ENCODE measurements around the gene DTNA.
"Not testable (repeated sequence)": the region's sequence is repeated elsewhere in the genome, so short reads cannot be mapped to it uniquely, and the experiment has no call there.

The DTNA gene

GRCh38 chr18:34901299-34901698, 191.2 kb downstream of the DTNA start:
- DNase-seq (ENCODE audit: low read depth): no peak

- DNase-seq (ENCODE audit: low read depth): no peak
Observed at GRCh38 chr18:34904994-34905393, 194.9 kb downstream of the DTNA start.

GRCh38 chr18:34906985-34907384, 196.9 kb downstream of the DTNA start:
- not testable (repeated sequence) for DNase-seq (ENCODE audit: low read depth)

GRCh38 chr18:34909637-34910364, 199.7 kb downstream of the DTNA start:
- no peak for DNase-seq (ENCODE audit: low read depth)

GRCh38 chr18:34911081-34911480, 201.0 kb downstream of the DTNA start:
- DNase-seq (ENCODE audit: low read depth): no peak

GRCh38 chr18:34911661-34912384, 201.7 kb downstream of the DTNA start:
- no peak for DNase-seq (ENCODE audit: low read depth)

GRCh38 chr18:34913837-34914661, 204.0 kb downstream of the DTNA start:
- no peak for DNase-seq (ENCODE audit: low read depth)

- no peak for DNase-seq (ENCODE audit: low read depth)
Observed at GRCh38 chr18:34915046-34915445, 204.9 kb downstream of the DTNA start.

GRCh38 chr18:34916539-34916938, 206.4 kb downstream of the DTNA start:
- not testable (repeated sequence) for DNase-seq (ENCODE audit: low read depth)

GRCh38 chr18:34918856-34919255, 208.8 kb downstream of the DTNA start:
- no peak for DNase-seq (ENCODE audit: low read depth)

- no peak for DNase-seq (ENCODE audit: low read depth)
Observed at GRCh38 chr18:34921226-34921625, 211.1 kb downstream of the DTNA start.

- DNase-seq (ENCODE audit: low read depth): no peak
Observed at GRCh38 chr18:34921811-34922385, 211.8 kb downstream of the DTNA start.

GRCh38 chr18:34922594-34922993, 212.5 kb downstream of the DTNA start:
- DNase-seq (ENCODE audit: low read depth): not testable (repeated sequence)

- DNase-seq (ENCODE audit: low read depth): no peak
Observed at GRCh38 chr18:34923911-34924310, 213.8 kb downstream of the DTNA start.

GRCh38 chr18:34926683-34927082, 216.6 kb downstream of the DTNA start:
- DNase-seq (ENCODE audit: low read depth): no peak

- DNase-seq (ENCODE audit: low read depth): no peak
Observed at GRCh38 chr18:34928088-34928753, 218.1 kb downstream of the DTNA start.

GRCh38 chr18:34928754-34929335, 218.7 kb downstream of the DTNA start:
- no peak for DNase-seq (ENCODE audit: low read depth)

GRCh38 chr18:34929336-34929780, 219.3 kb downstream of the DTNA start:
- no peak for DNase-seq (ENCODE audit: low read depth)

GRCh38 chr18:34932363-34932762, 222.3 kb downstream of the DTNA start:
- no peak for DNase-seq (ENCODE audit: low read depth)

GRCh38 chr18:34932792-34933466, 222.8 kb downstream of the DTNA start:
- no peak for DNase-seq (ENCODE audit: low read depth)

All from T follicular helper cell (primary cell).